SKM-1 (cell line): ENCODE data around the gene GRIP2.

Experiments used
- DNase-seq: peaks from one replicate; lab custom pipeline; 2025; ENCODE audit not compliant: unreplicated experiment; lab: John Stamatoyannopoulos, UW

The GRIP2 gene

DNA sequence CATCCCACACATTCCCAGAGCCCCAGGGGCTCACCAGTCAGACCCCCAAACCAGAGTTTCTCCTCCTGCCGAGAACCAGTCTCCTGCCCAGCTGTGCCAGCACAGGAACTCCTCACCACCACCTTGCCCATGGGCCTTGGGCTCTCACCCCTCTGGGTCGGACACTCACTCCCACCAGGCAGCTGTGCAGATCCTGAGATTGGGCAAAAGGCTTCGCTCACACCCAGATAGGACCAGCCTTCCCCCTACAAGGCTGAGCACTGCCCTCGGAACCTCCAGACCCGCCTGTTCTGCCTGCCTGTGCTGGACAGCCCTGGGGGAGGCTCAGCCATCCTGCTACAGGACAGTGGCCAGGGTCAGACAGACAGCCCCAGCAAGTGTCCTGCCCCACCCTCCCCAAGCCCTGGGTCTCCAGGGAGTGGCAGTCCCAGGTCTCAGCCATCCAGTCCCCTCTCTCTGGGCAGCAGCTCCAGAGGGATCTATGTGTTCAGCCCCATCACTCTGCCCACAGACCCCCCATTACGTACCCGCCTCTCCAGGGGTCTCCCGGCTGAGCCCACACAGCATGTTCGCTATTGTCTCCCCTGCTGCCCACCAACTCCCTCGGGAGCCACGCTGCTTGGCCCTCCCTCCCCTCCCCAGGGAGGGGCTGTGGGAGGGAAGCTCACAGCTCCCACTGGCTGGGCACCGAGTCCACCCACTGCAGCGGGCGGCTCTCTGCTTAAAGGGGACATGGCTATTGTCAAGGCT lies at the start of gene GRIP2:
Gene GRIP2 (minus strand): TSS at position 601 of the 750 bp plus-strand sequence. CDS start 34 bp downstream, at position 567.
- DNase-seq, result no peak

DNA sequence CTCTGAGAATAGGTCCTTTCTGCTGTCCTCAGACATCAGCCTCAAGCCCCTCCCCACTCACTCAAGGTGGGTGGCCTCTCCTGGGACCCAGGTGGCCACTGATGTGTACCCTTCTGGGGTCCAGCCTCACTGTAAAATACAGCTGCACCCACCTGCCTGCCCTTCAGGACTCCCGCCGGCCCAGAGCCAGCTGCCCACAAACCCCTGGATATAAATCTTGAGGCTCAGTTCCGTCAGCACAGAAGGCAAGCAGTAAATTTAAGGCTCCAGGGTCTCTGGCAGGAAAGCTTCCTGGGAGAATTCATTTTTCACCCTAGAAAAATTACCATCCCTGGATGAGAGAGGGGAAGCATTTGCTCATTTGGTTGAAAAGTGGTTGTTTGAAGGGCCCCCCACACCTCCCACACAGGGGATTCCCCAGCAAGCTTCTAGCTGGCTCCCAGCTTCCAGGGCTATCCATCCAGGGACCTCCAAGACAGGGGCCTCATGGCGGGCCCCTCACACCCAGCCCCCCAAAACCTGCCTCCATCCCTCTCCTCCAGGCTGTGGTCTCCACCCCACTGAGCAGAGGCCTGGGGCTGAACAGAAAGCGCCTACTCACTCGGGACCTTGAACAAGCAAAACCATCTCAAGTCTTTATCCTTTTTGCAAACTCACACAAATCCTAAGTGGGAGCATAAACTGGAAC lies 48.4 kb upstream of the GRIP2 start:
- no peak for DNase-seq

DNA sequence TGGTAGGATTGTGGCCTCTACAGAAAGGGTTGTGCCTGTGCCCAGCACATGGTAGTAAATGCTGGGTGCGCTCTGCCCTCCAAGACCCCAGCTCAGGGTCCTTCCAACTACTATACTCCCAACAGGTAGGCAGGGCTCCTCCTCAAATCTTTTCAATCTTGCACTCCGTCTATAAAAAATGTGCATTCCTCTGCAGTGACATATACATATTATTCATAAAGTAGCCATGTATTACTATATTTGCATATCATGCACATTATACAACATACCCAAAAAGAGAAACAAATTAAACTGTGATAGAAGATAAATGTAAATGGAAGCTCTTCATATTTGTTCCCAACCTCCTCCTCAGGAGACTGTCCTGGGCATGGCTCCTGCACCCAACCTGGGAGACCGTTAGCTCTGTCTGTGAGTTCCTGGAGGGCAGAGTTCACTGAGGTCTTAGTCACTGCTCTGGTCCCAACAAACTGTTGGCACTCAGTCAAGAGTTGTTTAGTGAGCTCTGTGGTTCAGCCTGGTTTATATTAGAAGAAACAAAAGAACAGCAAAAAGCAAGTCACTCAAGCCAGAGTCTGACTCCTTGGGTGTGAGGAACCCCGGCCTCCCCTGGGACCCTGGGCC lies 47.7 kb upstream of the GRIP2 start:
- DNase-seq, result no peak

DNA sequence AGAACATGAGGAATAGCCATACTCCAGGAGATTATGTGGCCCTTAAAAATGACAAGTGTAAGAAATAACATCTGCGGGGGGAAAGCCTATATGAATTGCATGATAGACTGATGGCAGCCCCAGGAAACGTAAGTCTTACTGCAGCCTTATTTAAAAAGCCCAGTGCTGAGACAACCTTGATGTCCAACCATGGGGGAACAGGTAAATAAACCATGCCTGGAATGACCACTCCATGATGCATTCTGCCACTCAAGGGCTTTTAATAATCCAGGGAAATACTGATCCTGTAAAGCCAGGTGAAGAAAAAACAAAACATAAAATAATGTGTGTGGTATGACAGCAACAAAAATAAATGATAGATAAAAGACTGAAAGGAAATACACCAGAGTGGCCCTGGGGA lies 46.5 kb upstream of the GRIP2 start:
- no peak for DNase-seq

DNA sequence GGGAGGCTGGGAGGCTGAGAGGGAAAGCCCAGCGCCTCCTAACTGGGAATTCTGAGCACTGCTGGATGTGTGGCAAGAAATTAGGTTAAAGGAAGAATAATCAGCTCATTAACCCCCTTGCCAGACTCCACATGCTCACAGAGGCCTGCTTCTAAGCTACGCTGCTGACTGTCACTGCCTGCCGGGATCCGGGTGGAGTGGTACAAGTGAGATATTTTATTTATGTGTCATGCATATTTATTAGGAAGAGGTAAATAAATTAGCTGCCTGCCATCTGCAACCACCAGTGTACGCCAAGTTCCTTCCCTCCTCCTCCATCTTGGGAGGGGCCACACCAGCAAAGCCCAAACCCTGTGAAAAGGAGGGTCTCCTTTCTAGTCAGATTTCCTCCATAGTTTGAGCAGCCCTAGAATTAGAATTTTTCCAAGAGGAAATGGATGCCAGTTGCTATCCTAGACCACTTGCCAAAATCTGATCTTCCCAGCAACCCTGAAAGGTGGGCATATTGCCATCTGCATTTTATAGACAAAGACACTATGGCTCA lies 43.5 kb upstream of the GRIP2 start:
- no peak for DNase-seq

DNA sequence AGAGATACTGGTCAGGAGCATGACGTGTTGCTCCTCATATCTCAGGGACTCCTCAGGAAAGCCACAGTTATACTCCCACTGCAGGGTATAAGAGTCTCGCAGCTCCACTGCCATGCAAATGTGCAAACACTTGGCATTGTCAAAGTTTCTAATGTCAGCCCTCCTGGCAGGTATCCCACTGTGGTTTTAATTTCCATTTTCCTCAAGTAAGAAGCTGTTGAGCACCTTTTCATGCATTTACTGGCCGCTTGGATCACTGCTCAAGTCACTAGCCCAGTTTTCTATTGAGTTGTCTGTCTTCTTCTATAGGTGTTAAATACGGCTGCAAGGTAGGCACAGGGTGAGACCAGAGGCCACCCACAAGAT lies 41.9 kb upstream of the GRIP2 start:
- no peak for DNase-seq

DNA sequence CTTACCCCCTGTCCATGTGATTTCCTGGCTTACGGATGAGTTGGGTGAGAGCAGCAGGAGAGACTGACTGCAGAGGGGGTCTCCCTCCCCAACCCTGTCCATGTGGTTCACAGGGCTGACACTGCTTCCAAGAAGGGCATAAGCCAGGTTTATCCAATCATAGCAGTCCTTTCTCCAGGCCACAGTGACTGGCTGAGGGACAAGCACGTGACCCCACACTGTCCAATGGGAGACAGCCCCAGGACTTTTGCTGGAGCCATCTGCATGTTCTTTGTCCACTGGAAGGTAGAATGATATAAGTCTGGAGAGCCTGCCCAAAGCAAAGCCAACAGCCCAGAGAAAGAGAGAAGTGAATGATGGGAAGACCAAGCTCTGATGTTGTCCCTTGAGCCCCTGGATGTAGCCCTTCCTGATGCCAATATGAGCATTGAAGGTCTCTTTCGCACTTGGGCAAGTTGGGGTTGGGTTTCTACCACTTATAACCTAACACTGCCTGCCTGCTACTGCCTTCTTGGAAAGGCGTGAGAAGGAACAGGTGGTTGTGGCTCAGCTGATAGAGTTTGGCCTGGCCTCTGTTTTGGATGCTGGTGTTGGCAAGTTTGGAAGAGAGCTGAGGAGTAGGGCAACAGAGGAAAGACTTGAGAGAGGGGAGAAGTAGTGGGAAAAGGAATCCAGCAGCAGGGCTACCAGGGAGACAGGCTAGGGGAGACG lies 41.3 kb upstream of the GRIP2 start:
- DNase-seq, result no peak

DNA sequence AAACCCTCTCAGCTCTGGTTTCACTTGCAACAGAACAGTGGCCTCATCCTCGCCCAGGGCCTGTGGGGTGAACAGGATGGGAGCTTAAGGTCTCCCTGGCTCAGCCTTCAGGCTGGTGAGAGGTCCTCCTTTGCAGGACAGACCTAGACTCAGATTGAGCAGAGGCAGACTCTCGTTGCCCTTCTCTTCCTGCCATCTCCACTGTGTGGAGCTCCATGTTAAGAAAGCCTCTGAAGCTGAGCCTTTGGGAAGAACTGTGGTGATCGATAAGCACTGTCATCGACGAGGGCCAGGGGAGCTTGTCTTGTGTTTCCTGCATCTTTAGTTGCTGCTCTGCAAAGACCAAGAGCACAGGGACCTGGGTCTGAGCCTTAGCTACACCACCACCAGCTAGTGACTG lies 37.8 kb upstream of the GRIP2 start:
- DNase-seq, result no peak

DNA sequence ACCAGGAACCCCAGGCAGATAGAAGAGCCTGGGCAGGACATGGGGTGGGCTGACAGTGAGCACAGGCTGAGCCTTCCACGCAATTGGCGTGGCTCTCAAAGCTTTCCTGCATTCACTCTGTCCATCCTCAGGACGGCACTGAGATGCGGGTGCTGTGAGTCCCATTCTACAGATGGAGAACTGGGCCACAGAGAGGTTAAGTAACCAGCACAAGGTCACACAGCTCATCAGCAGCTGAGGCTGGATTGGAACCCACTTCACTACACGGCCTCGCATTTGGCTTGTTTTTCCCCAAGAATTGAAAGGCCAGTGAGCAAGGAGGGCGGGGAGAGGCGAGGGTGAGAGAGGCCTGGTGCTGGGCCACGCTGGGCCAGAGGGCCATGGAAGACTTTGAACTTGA lies 36.0 kb upstream of the GRIP2 start:
- DNase-seq, result no peak

DNA sequence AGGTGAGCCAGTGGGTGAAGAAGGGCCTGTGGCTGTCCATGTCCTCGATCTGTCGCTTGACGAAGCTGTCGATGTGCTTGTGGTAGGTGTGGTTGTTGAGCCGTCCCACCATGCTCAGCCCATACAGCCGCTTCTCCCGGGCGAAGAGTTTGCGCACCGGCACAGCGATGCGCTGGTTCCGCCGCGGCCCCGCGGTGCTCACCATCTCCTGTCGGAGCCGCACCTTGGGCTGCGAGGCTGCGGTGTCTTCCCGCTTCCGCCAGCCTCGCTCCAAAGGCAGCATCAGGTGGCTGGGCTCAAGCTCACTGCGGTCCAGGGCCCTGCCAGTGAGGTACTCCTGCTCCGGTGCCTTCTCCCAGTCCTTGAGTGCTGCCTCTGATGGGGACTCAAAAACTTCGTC lies 34.0 kb upstream of the GRIP2 start:
- DNase-seq, result no peak

DNA sequence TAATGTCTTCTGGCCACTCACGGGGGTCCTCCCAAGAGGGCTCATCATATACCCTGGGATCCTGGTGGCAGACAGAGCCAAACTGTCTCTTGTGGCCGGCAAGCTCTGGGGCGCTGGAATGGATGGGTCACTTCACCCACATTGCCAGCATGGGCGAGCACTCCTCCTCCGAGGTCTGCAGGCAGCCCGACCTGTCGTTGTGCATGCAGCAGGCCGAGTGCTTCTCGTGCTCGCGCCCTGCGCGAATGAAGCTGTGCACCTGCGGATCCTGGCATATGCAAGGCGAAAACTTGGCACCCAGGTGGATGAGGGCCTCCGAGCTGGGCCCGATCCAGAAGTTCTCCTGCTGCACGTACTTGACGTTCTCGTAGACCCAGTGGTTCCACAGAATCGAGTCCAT lies 33.6 kb upstream of the GRIP2 start:
- DNase-seq, result no peak

DNA sequence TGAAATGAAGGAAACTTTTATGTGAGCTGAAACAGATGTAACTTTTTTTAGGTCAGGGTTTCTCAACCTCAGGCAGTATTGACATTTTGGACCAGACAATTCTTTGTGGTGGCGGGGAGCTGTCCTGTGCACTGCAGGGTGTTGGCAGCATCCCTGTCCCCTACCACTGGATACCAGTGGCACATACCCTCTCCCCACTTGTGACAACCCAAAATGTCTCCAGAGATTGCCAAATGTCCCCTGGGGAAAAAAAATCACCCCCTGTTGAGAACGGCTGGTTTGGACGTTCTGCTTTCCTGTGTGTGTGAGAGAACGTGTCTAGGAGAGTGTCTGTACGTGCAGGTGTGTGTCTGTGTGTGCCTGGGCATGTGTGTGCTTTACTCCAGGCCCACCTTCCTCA lies 30.7 kb upstream of the GRIP2 start:
- no peak for DNase-seq

DNA sequence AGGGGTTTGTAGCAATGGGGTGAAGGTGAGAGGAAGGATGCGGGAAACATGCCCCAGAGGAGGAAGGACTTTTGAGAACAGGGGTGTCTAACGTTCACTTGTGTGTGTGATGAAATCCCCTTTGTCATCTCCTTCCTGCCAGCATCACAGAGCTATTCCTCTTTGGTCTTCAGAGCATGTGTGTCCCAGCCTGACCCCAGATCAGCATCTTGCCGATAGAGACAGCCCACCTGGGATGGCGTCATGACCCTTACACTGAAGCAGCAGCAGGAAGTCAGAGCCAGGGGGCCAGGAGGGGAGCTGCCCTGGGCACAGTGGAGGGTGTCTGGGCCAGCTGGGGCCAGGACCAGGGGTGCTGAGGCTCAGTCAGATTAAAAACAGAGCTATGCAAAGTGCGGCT lies 29.9 kb upstream of the GRIP2 start:
- no peak for DNase-seq

DNA sequence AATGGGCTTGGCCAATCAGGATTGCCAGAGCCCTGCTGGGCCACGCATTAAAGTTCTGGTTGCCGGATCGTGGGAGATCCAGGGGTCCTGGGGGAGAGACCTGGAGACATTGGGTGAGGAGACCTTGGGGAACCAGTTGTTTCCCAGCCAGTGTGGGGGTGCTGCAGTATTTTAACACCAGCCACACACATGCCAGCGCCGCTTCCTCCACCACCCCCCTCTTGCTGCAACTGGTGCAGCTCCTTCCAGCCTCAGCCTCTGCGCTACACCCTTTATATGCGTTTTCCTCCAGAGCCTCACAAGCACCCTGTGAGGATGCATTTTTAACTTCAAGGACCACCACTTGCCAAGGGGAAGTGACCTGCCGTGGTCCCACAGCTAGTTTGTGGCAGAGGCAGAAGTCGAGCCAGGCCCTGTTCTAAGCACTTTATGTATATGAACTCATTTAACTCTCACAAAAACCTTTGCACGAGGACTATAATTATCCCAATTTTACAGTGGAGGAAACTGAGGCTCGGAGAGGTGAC lies 29.4 kb upstream of the GRIP2 start:
- DNase-seq, result no peak

DNA sequence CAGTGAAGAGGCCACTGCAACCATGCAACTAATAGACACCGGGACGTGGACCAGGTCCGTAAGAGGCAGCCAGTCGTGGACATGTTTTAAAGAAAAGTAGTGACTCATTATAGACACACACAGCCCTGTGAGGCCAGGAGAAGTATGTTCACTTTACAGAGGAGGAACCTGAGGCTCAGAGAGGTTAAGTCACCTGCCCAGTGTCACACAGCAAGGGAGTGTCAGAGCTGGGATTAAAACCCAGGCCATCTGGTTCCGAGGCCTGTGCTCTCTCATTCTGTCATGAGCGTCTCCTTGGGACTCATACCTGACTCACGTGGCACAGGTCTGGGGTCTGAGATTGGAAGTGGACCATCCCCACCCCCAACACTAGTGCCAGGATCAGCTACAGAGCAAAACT lies 28.1 kb upstream of the GRIP2 start:
- DNase-seq, result no peak

DNA sequence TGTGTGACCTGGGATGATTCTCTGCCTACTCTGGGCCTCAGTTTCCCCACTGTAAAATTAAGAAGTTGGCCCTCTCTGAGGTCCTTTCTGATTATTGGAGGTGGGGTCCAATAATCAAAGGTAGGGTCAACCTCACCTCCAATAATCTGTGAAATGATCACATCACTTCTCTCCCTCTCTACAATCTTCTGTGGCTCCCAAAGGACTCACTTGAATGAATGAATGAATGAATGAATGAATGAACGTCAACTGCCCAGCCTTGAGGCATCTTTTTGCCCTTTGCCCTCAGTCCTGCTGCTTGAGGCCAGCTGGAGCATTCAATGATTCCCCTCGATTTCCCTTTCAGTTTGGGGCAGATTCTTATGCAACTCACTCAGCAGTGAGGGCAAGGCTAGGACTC lies 26.7 kb upstream of the GRIP2 start:
- no peak for DNase-seq

DNA sequence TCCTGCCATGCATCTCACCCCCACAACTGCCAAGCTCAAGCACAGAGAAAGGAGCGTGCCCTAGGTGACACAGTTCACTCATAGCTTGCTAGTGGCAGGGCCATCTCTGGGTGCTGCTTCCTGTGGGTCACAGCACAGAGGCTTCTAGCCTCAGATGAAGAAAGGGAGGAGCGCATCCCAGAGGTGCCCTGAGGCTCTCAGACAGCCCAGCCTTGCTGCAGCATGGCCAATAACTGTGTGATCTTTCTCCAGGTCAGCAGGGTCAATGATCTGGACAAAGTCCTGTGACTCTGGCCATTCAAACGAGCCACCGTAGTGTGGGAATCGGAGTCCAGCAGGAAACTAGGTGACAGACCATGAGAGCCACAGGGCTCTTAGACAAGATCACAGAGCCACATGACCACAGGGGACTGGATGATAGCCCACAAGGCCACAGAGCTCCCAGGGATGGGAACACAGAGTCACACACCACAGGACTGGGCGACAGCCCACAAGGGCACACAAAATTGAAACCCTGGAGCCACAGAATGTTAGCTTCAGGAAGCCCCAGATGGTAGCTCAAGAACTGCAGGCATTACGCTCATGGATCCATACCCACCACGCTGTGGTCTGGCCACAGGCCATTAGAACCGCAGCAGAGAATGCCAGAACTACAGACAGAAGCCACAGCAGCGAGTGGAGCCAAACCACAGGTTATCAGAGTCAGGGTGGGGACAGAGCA lies 25.9 kb upstream of the GRIP2 start:
- DNase-seq, result no peak

DNA sequence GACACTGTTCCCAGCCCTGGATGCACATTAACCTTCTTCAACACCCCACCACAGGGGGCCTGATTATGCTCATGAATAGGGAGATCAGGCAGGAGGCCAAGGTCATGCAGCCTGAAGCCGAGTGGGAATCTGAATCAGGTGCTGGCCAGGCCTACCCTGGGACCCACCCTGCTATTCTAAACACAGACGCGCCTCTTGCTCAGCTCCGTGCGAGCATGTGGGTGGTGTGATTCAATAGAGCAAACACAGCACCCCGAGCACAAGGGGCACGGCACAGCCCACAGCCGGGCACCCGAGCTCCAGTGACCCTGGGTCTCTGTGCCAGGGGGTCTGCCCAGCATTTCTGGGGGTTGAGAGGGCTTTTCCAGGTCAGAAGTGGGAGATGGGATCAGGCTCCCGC lies 24.6 kb upstream of the GRIP2 start:
- no peak for DNase-seq

DNA sequence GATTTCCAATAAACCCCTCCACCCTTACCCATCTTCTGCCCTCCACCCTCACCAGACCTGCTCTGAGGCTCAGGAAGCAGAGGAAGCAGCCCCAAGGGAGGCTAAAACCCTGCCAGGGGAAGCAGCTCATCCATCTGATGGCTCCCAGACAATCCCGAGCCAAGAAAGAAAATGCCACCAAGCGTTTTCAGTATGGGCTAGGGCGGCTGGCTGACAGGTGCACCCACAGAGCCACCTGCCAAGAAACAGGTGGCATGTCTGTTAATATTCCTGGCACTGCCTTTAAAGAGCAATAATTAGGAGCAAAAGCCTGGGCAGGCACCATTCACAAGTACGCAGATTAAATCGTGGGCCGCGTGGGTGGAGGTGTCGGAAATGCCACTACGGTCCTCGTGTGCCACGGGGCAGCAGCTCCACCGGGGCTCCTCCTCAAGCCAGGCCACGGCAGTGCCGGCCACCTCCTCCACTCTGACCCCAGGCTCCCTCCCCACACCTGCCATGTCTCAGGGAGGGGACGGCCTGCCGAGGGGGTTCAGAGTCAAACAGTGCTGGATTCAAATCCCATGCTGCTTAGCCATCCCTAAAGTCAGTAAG lies 23.9 kb upstream of the GRIP2 start:
- DNase-seq, result no peak
